HG03520 (cell line): Measurements from ENCODE around the gene NIBAN1.
A peak's percentile ranks its signal among the peaks of the same experiment; 100 is the strongest.
"Not testable (repeated sequence)": the region's sequence is repeated elsewhere in the genome, so short reads cannot be mapped to it uniquely, and the experiment has no call there.

ENCODE experiments used
- ATAC-seq: cut with Tn5 transposase; IDR thresholded peaks from one replicate; pipeline ENCODE4 v1.9.1; 2021; ENCODE audit warnings: mild to moderate bottlenecking, moderate library complexity; ENCODE audit not compliant: unreplicated experiment

The NIBAN1 gene, protein sequence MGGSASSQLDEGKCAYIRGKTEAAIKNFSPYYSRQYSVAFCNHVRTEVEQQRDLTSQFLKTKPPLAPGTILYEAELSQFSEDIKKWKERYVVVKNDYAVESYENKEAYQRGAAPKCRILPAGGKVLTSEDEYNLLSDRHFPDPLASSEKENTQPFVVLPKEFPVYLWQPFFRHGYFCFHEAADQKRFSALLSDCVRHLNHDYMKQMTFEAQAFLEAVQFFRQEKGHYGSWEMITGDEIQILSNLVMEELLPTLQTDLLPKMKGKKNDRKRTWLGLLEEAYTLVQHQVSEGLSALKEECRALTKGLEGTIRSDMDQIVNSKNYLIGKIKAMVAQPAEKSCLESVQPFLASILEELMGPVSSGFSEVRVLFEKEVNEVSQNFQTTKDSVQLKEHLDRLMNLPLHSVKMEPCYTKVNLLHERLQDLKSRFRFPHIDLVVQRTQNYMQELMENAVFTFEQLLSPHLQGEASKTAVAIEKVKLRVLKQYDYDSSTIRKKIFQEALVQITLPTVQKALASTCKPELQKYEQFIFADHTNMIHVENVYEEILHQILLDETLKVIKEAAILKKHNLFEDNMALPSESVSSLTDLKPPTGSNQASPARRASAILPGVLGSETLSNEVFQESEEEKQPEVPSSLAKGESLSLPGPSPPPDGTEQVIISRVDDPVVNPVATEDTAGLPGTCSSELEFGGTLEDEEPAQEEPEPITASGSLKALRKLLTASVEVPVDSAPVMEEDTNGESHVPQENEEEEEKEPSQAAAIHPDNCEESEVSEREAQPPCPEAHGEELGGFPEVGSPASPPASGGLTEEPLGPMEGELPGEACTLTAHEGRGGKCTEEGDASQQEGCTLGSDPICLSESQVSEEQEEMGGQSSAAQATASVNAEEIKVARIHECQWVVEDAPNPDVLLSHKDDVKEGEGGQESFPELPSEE

DNA sequence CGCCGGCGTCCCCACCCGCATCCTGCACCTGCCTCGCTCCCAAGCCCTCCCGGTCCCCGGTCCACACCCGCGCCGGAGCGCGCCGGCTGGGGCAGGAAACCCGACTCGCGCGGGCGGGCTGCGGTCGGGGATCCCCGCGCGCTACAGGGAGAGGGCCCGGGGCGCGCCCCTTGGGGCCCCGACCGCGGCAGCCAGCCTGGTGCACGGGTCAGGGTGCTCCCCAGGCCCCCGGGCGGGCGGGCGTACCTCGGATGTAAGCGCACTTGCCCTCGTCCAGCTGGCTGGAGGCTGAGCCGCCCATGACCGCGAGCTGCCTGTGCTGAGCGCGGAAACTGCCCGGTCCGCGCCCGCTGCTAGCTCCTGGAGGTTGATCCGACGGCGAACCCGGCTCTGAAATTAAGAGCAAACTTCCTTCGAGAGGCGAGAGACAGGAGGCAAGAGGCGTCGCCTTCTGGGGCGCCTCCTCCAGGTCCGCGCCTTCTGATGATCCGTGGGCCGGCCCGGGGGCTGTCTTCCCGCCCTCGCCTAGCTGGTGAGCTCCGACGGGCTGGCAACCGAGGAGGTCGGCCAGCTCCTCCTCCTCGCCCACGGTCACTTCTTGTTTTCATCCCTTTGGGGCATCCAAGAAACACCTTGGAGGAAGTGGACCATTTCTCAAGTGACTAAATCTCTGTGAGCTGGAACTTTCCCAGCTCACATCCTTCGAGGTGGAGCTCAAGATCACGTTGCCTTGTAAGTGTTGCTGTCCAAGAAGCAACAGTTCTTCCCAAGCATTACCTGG is at the start of gene NIBAN1:
NIBAN1 (minus strand) TSS at position 453 of the 781 bp plus-strand sequence; CDS start at position 301, 152 bp downstream.
- ATAC-seq: peak; percentile 46

DNA sequence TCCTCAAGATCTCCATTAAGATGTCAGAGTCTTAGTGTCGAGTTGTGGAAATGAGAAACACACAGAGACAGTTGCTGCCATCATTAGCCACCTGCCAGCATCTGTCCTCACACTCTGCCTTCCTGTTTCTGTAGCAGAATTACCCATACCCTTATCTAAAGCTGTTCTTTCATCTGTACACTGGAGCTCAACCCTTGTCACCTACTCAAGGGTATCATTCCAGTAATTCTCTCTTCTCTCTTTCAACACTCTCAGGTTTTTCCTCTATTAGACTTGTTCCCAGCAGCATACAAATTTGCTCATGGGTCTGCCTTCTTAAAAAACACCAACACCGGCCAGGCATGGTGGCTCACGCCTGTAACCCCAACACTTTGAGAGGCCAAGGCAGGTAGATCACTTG is 43.7 kb upstream of the NIBAN1 start:
- ATAC-seq: no peak

DNA sequence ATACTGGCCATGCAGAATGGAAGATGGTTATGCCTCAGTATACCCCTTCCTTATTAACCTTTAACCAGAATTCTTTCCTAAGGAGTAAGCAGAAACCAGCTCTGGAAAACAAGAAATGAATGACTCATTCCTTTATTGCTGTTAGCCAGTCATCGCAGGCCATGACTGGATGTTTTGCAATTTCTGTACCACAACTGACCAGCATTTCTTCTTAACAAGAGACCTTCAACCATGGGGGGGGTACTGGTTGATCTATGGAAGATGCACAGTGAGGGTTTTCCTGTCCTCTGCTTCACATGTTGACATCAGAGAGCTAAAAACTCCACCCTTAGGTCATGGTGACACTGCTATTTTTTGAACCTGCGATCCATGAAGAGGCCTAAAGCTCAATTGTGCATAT is 43.0 kb upstream of the NIBAN1 start:
- no peak for ATAC-seq

DNA sequence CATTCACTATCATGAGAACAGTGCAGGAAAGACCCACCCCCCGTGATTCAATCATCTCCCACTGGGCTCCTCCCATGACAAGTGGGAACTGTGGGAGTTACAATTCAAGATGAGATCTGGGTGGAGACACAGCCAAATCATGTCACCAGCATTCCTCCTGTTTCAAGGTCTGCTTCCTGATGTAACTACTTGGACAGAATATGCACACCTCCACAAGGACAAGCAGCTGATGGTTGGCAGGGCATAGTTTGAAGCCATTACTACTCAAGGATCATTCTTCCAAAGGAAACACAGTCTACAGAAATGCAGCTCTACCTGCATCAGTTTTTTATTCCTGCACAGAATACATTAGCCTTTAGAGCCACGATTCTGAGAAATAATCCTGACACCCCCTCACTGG is 42.6 kb upstream of the NIBAN1 start:
- no peak for ATAC-seq

DNA sequence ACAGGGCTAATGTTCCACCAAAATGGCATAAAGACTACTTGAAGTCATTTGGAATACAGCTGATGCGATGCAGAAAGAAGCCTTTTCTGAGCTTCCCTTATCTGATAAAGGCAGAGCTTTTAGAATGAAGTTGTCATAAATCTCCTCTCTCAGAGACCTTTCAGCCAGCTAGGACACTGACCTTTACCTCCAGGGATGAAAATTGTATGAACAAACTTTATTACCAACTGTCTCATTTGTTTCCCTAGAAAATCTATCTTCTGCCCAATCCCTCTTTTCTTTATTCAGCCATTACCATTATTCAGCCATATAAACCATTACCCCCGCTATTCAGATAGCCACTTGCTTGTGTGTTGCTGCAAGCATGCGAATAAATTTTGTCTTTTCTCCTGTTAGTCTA is 41.3 kb upstream of the NIBAN1 start:
- no peak for ATAC-seq

DNA sequence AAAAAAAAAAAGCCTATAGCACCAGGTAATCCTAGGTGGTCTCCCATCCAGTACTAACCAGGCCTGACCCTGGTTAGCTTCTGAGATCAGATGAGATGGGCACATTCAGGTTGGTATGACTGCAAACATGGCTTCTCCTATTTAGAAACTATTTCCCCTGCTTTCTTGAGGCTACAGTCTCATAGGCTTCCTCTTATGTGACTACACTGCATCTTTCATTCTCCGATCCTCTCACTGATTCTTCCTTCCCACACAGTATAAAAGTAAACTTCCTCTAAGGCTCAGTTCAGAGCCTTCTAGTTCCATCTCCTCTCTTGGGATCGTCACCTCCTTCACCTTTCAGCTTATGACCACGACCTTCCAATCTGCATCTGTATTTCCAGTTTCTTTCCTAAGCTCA is 40.6 kb upstream of the NIBAN1 start:
- no peak for ATAC-seq

DNA sequence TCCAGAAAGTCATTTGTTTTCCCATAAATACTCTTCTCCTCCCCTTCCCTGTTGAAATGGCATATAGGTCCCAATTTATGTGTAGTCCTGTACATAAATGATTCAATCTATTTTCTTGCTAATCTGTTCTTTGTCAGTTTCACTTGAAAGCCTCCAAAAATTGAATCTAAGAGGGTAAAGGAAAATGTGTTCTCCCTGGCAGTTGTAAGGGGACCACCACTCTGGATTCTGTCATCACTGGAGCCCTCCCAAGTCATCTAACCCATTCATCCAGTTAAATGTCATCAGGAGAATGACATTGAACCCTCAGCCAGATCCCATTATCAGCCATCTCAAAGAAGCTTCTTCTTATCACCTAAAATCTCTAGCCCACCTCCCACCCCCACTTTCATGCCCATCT is 36.1 kb upstream of the NIBAN1 start:
- ATAC-seq: no peak

DNA sequence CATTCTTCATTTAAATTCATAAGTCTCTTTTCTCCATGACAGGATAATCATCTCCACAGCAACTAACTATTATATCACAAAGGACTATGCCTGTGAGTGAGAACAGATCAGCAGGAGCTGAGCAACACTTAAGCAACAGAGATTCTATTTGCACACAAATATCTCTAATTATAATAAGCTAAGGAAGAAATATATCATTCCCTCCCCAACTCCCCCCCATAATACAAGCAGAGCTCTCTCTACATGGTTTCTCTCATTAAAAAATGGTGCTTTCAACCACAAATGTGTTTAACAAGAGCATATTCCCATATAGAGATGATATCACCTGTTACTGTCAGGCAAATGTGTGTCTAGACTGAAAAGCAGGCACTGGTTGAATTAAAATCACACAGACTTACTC is 34.5 kb upstream of the NIBAN1 start:
- ATAC-seq: no peak

DNA sequence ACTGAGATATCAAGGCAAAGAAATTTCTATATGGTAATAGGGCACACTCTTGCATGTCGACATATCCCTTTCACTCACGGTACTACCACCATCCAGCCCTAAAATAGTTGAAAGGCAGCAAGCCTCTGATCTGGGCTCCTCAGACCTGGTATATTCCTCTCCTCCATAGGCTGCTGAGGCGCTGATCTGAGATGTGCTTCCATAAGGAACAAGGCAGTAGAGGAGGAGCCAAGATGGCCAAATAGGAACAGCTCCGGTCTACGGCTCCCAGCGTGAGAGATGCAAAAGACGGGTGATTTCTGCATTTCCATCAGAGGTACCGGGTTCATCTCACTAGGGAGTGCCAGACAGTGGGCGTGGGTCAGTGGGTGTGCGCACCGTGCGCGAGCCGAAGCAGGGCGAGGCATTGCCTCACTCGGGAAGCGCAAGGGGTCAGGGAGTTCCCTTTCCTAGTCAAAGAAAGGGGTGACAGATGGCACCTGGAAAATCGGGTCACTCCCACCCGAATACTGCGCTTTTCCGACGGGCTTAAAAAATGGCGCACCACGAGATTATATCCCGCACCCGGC is 27.1 kb upstream of the NIBAN1 start:
- not testable (repeated sequence) for ATAC-seq

DNA sequence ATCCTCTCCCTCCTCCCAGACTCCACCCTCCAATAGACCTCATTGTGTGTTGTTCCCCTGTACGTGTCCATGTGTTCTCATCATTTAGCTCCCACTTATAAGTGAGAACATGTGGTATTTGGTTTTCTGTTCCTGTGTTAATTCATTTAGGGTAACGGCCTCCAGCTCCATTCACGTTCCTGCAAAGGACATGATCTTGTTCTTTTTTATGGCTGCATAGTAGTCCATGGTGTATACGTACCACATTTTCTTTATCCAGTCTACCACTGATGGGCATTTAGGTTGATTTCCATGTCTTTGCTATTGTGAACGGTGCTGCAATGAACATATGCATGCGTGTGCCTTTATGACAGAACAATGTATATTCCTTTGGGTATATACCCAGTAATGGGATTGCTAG is 25.7 kb upstream of the NIBAN1 start:
- not testable (repeated sequence) for ATAC-seq

DNA sequence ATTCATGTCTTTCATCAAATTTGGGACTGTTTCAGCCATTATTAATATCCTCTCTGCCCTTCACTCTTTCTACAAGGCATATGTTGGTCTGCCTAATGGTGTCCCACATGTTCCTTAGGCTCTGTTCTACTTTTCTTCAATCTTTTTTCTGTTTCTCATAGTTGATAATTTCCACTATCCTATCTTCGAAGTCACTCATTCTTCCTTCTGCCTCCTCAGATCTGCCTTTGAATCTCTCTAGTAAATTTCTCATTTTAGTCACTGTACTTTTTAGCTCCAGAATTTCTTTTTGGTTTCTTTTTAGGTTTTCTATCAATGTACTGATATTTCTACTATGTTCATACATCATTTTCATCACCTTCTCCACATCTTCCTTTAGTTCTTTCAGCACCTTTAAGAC is 20.0 kb upstream of the NIBAN1 start:
- no peak for ATAC-seq

DNA sequence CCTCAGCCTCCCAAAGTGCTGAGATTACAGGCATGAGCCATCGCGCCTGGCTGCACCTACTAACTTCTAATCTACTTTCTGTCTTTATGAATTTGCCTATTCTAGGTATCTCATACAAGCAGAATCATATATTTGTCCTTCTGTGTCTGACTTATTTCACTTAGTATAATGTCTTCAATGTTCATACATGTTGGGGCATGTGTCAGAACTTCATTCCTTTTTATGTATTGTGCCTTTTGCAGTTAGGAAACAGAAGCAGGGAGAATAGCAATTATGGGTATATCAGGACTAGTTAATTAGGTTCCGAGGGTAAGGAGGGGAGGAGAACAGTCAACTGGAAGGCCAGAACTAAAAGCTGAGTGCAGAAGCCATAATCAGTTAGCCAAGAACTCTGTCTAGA is 18.0 kb upstream of the NIBAN1 start:
- ATAC-seq: no peak

DNA sequence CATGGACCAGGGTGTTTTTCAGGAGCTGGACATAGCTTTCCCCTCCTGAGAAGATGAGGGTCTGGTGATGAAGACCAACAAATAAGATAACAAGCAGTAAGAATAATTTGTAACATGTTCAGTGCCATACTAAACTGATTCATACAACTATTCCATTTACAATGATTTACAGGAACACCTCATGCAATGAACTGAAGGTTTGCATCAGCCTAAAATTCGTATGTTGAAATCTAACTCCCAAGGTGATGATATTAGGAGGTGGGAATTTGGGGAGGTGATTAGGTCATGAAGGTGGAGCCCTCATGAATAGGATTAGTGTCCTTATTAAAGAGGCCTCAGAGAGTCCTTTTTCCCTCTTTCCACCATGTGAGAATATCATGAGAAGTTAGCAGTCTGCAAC is 15.9 kb upstream of the NIBAN1 start:
- ATAC-seq: no peak

DNA sequence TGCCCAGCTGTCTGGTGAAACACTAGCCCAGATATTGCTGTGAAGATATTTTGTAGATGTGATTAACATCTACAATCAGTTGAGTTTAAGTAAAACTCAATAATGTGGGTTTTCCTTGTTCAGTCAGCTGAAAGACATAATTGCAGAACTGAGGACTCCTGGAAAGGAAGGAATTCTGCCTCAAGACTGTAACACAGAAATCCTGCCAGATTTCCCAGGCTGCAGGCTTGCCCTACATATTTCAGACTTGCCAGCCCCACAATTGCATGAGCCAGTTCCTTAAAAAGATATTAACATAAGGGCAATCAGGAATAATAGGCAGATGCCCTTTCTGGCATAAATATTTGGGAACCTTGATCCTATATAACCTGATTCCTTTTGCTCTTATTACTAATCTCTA is 14.2 kb upstream of the NIBAN1 start:
- ATAC-seq: no peak

DNA sequence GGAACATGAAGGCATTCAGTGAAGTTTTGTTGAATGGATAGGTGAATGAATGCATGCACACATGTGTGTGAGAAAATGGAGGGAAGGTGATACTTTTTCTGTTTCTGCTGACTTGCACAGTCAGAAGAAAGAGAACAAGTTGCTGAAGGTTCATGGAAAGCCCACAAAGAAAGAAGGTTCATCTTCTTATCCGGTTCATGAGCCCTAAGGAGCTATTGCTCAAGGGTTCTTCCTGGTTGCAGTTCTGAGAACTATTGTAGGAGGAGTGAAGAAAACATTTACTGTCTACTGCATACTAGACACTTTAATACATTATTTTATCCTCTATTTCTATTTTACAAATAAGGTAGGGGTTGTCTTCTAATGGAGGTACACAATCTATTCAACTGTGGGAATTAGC is 13.4 kb upstream of the NIBAN1 start:
- no peak for ATAC-seq

DNA sequence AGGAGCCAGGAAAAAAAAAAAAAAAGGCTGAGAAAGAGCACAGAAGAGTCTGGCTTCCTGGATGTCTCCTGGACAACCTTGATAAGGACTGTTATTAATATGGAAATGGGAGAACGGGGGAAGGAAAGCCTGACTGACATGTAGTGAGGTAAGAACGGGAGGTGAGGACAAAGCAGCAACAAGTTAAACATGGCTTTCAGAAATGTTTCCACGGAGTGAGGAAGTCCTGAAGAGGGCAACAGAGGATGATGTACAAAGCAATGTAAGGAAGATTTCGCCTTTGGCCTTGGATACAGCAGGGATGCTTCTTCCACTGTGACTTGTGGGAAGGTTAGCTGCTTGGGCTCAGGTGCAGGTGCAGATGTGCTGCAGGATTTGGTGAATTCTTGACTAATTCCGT is 11.9 kb upstream of the NIBAN1 start:
- no peak for ATAC-seq

DNA sequence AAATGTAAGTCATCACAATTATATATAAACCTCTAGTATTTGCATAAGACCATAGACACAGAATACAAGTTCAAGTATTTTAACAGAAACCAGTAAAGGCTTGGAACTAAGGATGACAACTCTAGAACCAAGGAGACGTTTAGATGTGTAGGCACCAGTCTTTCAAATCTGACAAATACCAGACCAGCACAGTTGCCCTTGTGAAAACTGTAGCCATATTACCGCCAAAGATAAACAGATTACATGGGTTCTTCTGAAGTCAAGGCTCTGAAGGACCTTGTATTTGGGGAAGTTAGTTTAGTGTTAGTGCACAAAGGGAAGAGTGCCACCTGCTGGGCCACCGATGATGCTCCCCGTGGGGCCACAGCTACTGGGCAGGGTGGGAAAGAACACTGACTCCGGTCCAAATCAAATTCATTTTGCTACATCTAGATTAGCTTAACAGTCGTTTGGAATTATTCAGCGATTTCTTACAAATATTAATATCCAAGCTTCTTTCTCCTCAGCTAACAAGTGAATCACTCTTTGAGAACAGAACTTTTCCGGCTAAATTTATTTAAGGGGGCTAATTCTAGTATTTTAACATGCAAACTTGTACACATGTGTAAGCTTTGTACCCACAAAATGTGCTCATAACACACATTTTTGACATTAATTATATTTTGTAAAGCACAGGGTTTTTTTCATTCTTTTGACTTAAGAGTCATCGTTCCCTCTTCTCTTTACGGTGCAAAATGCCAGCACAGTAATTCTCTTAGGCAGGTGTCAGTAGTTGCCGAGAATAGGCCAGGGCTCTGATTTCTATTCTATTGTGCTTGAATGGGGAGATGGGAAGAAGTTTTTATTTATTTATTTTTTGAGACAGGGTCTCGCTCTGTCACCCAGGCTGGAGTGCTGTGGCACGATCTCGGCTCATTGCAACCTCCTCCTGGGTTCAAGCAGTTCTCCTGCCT is 8.0 kb upstream of the NIBAN1 start:
- peak; percentile 91 for ATAC-seq

DNA sequence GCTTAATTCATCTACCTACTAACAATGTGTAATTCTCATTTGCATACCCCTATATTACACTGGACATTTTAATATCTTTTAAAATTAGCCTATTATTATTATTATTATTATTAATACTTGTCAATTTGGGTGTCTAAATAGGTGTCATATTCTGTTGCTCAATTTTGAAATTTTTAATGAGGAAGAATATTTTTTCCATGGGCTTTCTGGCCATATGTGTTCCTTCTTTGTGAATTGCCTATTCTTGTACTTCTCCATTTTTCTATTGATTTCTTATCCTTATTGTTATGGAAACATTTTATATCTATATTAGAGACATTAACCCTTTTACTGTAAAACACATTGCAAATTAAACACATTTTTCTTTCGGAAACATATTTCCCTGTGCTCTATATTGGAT is 6.4 kb upstream of the NIBAN1 start:
- no peak for ATAC-seq

DNA sequence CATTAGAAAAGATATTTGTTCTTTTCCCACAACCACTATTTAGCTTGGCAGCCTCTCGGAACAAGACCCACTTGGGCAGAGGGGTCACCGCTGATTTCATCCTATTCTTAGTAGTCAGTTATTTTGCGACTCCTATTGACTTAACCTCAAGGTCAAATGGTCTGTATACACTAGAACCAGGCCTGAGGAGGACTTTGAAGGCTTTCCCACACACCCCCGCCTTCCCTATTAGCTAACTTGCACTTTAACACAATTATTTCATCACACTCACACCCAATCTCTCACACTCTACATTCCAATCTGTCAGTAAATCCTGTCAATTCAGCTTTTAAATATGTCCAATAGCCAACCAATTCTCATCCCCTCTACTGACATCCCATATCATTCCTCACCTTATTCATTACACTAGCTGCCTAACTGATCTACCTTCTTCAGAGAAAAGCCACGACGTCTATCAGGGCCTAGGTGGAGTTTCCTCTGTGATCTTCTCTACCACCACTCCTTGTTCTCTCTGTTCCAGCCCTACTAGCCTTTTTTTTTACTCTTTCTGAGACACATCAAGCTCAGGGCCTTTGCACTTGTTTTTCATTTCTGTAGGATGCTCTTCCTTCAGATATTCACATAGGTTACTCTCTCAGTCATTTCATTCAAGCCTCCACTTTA is 1.0 kb upstream of the NIBAN1 start:
- ATAC-seq: no peak

DNA sequence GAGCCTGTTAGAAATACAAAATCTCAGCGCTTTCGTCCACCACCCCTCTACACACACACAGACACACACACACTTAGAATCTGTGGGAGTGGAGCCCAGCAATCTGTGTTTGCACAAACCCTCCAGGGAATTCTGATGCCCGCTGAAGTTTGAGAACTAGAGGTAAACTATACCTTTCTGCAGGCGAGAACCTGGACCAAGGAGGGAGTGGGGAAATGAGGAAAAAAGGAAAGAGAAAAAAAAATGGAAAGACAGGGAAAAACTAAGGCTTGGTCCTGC is 468 bp upstream of the NIBAN1 start:
- no peak for ATAC-seq
